ENCODE results near the gene CDH15.

CDH15 gene

DNA sequence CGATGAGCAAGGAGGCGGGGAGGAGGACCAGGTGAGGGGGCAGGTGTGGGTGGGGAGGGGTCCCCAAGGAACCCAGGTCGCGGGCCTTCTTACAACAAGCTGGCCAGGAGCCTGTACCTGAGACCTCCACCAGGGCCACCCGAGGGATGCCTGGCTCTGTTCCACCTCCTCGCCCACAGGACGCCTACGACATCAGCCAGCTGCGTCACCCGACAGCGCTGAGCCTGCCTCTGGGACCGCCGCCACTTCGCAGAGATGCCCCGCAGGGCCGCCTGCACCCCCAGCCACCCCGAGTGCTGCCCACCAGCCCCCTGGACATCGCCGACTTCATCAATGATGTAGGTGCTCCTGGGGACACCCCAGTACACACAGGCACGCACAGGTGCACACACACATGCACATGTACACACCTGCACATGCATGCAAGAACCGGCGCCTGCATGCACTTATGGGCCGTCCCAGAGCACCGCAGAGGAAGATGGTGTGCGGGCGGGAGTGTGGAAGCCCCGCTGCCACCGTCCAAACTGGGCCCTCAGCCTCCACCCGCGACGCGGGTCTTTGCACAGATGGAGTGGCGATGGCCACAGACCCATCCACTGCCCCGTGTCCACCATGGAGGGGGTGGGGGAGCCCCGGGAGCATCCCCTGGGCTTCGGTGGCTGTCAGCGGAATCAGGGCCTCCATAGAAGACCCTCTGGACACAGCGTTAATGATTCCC, 22.2 kb downstream of the CDH15 start:
- no peak overlapping the region for H3K4me3 ChIP-seq (ENCODE audit: low read length)
- no peak for DNase-seq (ENCODE audit: low read depth, low spot score)

DNA sequence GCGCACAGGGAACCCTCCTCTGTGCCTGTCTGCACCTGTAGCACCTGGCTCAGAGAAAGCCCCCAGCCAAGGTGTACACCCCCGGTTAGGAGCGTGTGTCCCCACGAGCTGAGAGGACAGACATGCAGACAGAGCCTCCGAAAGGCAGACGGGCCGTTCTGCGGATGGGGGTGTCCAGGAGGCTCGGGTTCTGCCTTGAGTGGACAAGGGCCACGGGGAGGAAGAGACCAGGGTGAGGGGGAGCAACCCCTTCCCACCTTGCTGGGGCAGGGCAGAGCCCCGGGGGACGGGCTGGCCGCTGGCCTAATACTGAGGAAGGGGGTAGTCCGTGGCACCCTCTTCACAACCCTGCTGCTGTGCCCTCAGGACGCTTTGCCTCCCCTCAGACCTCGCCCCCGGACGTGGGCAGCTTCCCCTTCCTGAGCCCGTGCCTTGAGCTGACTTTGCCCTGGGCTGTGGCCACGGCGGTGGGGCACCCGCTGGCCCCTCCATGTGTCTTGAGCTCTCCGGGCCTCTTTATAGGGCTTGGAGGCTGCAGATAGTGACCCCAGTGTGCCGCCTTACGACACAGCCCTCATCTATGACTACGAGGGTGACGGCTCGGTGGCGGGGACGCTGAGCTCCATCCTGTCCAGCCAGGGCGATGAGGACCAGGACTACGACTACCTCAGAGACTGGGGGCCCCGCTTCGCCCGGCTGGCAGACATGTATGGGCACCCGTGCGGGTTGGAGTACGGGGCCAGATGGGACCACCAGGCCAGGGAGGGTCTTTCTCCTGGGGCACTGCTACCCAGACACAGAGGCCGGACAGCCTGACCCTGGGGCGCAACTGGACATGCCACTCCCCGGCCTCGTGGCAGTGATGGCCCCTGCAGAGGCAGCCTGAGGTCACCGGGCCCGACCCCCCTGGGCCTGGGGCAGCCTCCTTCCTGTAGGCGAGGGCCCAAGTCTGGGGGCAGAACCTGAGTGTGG, 23.1 kb downstream of the CDH15 start:
- DNase-seq (ENCODE audit: low read depth, low spot score): no peak
- H3K4me3 ChIP-seq (ENCODE audit: low read length): no peak overlapping the region

DNA sequence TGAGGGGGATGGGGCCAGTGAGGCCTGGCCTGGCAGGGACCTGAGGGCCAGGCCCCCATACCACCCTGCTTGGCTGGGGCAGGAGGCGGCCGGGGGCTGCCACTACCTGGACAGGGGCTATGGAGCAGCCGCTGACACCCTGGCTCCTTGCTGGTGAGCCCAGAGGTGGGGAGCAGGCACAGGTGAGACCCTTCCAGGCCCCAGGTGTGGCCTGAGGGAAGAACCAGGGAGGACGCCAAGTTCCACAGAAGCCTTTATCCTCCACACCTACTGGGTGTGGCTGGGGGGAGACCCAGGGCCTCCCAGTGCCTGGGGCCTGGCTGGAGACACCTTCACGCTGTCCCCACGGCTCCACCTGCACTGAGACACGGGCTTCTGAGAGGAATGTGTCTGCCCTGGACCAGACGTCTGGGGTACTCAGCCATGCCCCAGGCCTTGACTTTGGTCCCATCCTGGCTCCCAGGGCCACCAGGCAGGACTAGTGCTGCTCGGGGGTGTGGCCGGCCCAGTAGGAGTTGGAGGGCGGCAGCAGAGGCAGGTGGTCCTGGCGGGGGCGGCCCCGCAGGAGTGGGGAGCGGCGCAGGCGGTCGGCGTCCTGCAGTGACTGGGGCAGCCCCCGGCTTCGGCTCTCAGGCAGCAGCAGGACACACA, 24.1 kb downstream of the CDH15 start:
- no peak overlapping the region for H3K4me3 ChIP-seq (ENCODE audit: low read length)
- DNase-seq (ENCODE audit: low read depth, low spot score): no peak

DNA sequence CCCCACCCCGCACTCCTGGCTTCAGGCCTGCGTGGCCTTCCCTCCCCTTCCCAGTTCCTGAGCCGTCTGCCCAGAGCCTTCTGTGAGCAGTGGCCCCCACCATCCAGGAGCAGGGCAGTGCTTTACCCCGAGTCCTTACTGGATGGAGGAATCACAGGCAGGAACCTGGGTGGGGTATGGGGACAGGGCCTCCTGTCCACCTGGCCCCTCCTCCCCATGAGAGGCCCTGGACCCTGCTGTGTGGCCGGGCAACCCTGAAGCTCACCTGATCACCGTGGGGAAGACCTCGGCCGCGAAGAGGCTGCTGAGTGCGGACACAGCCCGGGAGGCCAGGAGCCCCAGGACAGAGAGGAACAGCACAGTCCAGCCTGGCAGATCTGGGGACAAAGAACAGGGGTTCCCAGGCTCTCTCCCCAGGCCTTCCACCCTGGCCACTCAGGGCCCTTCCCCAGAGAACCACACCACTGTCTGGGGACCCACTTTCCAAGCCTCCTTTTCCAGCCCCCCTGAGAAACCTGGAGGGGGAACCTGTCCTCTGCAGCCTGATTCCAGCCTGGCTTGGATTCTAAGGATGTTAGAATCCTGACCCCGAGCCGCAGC, 25.6 kb downstream of the CDH15 start:
- H3K4me3 ChIP-seq (ENCODE audit: low read length): no peak overlapping the region
- no peak for DNase-seq (ENCODE audit: low read depth, low spot score)

DNA sequence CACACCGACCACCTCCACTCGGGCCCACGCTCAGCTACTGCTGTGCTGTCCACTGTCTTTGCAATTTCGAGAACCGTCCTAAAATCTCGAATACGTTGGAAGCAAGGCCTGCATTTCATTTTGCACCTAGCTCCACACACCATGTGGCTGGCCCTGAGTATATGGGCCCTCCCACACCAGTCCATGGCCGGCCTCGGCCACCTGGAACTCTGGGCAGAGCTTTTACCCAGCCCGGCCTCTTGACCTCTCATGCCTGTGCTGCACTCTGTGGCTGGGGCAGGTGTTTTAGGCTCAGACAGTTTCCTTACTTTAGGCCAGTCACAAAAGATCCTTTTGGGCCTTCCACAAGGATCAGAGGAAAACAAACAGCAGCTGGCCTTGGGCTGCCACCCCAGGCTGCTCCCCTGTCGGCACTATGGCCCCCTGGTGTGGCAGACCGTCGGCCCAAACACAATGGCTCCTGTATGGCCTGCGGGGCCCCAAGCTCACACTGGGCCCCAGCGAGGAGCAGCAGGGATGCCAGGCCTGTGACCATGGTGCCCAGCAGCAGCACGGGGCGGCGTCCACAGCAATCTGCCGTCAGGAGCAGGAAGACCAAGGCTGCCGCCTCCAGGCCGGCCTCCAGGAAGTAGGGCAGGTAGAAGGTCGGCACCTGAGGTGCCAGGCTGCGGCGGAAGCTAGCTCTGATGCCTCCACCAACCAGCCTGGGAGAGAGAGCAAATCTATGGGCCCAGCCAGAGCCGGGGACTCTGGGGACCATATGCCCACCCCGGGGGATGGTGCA, 26.3 kb downstream of the CDH15 start:
- DNase-seq (ENCODE audit: low read depth, low spot score): no peak
- no peak overlapping the region for H3K4me3 ChIP-seq (ENCODE audit: low read length)

DNA sequence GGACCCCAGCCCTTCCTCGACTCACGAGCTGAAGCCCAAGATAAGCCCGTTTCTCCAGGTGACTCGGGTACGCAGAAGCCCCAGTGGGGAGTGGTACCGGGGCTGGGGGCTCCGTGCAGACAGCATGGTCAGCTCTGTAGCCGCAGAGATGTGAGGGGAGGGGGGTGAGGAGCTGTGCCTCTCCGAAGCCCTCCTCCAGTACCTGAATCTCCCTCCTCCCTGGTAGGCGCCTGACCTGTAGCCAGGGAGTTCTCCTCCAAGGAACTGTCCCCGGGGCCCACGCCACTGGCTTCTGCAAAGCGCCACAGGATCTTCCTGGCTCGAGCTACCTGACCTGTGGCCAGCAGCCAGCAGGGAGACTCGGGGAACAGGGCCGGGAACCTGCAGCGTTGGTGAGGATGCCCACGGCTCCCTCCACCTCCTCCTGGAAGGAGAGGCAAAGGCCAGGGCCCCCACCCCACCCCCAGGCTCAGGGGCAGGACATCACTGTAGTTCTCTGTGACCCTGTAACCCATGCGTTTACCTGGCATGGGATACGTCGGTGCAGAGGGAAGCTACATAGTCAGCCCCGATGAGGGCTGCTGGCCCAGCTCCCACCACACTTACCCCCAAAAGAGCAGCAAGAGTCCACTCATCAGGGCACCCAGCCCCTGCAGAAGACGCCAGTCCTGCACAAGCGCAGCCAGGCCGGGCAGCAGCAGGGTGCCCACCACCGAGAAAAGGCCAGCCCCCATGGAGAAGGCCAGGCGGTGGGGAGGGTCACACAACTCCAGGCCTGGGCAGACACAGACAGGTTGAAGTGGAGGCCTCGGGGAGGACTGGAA, 27.1 kb downstream of the CDH15 start:
- no peak overlapping the region for H3K4me3 ChIP-seq (ENCODE audit: low read length)
- DNase-seq (ENCODE audit: low read depth, low spot score): no peak

DNA sequence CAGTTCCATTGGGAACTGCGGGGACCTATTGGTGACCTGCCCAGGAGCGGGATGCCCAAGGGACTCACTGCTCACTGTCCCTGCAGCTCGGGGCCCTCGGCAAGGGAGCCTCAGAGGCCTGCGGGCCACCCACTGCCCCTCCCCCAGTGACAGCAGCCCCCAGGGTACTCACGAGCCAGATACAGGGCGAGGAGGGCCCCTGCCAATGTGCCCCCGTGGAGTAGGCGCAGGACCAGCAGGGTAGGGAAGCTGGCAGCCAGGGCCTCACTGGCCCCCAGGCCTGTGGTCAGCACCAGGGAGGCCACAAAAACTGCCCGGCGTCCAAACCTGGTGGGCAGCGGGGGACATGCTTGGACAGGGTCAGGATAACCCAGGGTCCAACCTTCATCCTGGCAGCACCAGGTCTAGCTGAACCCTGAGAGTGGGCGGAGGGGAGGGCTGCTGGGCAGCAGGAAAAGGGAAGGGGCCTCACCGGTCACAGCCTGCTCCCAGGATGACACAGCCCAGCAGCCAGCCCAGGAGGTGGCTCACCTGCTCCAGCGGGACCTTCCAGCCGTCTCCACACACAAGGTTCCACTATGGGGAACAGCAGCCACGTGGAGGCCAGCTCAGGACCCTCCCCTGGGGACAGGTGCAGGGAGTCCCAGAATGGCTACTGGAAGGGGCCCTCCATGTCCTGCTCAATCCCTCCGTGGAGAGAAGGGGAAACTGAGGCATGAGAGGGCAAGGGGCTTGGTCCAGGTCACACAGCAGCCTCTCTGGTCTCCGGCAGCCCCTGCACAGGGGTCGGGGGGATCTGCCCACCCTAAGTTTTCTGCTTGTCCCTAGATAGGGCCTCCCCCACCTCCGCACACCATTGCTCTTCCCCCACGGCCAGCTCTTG, 27.9 kb downstream of the CDH15 start:
- no peak for DNase-seq (ENCODE audit: low read depth, low spot score)
- no peak overlapping the region for H3K4me3 ChIP-seq (ENCODE audit: low read length)

DNA sequence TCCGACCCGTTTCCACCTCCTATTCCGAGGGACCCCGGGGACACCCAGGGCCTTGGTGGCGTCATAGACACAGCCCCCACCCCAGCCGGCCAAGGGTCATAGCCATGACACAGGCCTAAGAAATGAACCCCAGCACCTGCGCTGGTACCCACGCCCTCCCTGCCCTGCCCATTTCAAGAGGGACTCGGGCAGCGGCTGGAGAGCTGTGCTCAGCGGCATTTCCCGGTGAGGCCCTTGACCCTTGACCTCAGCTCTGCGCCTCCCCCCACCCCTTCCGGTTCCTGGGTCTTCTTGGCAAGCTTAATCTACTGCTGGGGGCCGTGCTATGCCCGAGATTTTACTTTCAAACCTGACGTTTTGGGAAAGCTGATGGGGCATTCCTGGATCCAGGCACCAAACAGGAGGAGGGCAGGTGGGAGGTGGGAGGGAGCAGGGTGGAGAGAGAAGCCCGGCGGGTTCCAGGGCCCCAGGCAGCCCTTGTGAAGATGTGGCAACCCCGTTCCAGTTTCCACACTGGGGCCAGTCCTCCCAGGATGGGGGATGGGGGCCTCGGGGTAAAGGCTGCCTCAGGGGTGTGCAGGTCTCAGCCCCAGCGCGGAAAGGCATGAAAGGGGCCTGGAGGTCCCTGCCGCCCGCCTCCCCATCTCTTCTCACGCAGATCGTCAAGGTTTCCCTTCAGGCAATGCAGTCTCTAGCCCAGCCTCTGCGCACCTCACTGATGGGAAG, 28.7 kb downstream of the CDH15 start, which contains the start of gene SLC22A31:
TSS of gene SLC22A31 (minus strand) at position 414 of the 726 bp plus-strand sequence. CDS start at position 378, 36 bp downstream.
- no peak within 1 kb of the TSS for H3K4me3 ChIP-seq (ENCODE audit: low read length)
- DNase-seq (ENCODE audit: low read depth, low spot score): no peak

DNA sequence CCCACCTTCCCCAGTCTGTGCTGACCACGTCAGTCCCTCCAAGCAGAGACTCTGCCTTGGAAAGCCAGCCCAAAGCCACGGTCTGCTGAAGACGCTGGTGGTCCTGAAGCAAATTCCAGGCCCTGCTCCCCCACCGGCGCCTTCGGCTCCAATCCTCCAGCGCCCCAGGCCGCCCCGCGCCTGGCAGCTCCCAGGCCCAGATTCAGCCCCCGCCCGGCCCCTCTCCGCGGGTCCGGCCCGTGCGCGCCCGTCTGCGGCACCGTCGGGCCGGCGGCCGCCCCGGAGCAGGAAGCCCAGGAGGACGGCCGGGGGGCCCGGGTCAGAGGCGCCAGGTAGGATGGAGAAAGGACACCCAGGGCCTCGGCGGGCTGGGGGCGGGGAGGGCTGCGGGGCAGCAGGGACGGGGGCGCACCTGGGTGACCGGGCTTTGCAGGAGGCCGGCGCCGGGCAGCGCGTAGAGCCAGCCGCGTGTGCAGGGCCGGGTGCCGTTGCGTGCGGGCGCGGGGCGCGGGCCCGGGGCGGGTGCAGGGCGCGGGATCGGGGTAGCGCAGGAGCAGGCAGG, 29.4 kb downstream of the CDH15 start:
- no peak overlapping the region for H3K4me3 ChIP-seq (ENCODE audit: low read length)
- no peak for DNase-seq (ENCODE audit: low read depth, low spot score)

DNA sequence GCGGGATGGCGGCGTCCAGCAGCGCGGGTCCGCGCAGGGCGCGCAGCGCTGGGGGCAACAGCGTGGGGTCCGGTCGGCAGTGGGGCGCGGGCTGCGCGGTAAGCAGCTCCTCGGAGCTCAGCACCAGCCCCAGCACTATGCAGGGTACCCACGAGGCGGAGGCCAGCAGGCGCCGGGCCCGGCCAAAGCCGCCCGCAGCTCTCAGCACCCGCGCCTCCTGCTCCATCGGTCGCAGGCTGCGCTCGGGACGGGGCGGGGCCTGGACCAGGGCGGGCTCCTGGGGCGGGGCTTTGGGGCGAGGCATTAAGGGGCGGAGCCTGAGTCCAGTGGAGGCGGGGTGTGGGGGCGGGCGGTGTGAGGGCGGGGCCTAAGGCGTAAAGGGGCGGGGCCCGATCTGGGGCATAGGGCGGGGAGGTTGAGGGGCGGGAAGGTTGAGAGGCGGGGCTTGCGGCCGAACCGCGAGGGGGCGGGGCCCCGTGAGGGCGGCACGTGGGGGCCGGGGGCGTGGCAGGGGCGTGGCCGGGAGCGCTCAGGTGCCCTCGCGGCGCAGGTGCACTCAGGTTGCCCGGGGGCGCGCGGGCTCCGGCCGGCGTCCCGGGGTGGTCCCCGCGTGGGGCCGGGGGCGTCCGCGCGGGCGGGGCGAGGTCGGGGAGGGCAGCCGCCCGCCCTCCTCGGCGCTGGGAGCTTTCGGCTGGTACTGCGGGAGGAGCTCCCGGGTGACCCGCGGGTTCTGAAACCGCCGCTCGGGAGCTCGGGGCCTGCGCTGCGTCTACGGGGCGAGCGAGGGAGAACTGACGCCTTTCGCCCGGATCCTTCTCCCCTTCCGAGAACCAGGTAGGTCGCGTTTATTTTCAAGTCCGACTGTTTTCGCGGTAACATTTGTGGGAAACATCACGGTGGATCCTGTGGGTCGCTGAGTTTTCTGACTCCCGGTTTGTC, 30.2 kb downstream of the CDH15 start:
- no peak overlapping the region for H3K4me3 ChIP-seq (ENCODE audit: low read length)
- DNase-seq (ENCODE audit: low read depth, low spot score): no peak

DNA sequence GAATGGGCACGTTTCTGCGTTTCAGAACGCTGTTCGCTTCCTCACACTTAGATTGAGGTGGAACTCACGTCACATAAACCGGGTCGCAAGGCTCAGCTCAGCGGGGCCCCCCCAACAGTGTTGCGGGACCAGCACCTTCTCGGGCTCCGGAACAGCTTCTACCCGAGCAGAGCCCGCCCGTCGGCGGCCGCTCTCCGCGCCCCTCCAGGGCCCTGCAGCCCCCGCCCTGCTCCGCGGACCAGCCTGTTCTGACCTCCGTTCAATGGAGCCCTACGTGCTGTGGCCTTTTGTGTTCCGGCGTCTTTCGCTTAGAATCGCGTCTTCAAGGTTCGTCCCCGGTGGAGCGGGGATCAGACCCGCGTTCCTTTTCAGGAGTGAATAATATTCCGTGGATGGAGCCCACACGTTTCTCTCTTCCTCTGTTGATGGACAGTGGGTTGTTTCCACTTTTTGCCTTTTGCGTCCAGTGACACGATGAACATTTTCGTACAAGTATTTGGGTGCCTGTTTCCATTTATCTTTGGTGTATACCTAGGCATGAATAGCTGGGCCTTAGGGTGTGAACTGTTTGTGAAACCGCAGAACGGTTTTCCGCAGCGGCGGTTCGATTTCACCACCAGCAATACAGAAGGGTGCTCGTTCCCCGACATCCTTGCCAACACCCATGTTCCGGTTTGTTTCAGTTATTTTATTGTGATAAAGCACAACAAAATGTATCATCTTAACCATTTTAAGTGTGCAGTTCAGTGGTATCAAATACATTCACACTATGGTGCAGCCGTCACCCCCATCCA, 31.1 kb downstream of the CDH15 start:
- no peak overlapping the region for H3K4me3 ChIP-seq (ENCODE audit: low read length)
- no peak for DNase-seq (ENCODE audit: low read depth, low spot score)

DNA sequence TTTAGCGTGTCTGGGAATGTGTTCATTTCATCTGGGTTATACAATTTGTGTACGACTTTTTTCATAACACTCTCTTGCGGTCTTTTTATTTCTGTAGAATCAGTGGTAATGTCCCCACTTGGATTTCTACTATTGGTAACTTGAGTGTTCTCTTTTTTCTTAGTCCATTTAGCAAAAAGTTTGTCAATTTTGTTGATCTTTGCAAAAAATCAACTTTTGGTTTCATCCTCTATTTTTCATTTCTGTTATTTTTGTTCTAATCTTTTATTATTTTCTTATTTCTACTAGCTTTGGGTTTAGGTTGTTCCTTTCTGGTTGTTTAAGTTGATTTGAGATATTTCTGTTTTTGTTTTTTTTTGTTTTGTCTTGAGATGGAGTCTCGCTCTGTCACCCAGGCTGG, 36.4 kb downstream of the CDH15 start:
- no peak overlapping the region for H3K4me3 ChIP-seq (ENCODE audit: low read length)
- DNase-seq (ENCODE audit: low read depth, low spot score): no peak

DNA sequence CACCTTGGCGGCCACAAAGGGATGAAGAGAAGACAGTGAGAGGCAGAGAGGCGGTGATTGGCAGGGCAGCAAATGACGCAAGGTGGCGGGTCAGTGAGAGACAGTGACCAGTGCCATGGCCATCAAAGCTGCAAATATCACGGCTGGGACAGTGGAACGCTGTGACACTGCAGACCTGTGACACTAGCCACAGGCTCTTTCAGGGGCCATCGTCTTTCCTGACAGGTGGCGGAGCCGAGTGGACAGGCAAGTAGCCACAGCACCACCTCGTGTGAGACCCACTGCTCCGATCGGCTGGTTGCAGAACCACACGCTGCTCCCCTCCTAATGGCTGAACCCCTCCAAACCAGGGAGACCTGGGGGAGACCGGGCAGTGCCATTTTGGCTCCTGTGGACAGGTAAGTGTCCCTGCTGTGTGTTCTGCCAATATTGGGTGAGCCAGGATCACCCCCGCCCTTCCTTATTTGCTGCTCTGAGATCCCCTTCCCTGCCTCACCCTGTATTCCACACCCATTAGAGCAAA, 38.0 kb downstream of the CDH15 start:
- H3K4me3 ChIP-seq (ENCODE audit: low read length): no peak overlapping the region
- DNase-seq (ENCODE audit: low read depth, low spot score): no peak

All from Jurkat, Clone E6-1 (cell line).